EH (cell line): Measurements from ENCODE around the gene SLC8A3.

ENCODE experiments used
- DNase-seq: peaks from one replicate; pipeline ENCODE4 v3.0.0-alpha.2; 2015; ENCODE audit warnings: low read depth

The SLC8A3 gene

DNA sequence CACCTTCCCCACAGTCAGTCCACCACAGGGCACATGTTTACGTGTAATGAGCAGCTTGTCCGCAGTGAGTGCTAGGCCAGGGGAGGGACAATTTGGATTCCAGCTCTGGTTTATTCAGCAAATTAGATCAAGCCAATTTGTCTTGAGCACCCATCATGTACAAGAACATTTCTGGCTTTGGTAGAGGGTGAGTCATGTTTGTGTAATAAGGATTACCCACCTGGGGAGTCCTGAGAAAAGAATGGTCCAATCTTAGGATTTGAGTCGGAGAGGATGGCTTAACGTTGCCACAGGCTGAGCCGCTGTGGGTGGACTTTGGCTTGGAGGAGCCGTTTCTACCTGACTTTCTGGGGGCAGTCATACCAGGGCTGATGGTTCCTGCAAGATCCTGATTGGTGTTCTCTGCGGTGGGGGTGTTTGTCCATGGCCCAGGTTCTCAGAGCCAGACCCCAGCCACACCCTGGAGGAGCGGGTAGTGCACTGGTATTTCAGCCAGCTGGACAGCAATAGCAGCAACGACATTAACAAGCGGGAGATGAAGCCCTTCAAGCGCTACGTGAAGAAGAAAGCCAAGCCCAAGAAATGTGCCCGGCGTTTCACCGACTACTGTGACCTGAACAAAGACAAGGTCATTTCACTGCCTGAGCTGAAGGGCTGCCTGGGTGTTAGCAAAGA is 165.8 kb downstream of the SLC8A3 start:
- DNase-seq = no peak

DNA sequence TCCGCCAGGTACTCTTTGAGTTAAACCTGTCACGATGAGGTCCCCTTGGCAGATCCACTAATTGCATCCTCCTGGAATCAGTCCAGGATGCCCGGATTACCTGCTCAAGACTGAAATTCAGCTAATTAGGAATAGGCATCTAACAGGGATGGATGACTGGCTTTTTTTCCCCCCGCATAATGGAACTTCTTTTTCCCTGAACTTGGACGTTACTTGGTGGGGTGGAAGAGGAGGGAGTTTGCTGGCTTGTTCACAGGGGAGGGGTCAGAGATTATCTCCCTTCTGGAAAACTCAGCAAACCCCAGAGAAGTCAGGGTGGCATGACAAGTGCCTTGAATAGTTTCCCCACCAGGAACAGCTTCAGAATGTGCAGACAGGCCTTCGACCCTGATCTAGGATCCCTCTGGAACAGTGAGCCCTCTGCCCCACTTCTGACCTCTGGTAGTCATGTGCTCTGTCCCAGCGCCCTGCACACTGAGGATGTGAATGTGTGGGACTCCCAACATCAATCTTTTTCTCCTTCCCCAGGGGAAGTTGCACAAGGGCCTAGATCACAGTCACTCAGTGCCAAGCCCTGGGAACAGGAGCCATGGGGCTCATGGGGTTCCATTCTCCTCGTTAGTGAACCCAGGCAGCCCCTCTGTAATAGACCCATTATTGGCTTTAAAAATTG is 167.1 kb downstream of the SLC8A3 start:
- DNase-seq = no peak

DNA sequence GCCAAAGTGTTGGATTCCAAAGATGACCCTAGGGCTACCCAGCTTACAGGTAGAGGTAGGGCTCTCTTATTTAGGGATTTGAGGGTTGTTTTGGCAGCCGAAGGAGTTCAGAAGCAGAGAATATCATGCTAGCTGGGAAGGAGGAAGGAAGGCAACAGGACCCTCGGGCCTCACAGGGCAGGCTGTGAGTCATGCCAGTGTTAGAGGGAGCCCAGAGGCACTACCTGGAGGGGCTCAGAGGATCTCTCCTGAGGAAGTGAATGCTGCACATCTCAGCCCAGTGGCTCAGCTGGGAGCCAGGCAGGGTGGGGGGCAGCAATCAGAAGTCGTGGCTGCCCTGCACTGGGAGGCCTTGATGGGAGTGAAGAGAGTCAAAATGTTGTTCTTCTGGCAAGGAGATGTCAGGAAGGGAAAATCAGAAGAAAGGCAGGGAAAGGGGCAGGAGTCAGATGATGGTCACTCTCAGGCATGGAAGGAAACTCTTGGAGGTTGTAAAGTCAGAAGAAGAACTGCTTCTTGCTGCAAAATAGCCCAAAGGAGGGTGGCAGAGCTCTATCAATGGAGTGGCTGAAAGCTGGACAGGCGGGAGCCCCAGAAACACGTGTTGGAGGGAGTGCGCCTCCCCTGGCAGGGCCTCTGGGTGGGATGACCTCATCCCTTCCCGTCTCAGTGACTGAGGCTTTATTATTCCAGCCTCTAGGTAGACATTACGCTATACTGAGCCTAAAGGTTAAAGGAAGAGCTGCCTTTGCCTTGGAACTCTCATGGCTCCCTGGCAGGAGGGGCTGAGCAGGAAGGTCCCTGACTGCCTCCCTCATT is 168.2 kb downstream of the SLC8A3 start:
- DNase-seq = no peak

DNA sequence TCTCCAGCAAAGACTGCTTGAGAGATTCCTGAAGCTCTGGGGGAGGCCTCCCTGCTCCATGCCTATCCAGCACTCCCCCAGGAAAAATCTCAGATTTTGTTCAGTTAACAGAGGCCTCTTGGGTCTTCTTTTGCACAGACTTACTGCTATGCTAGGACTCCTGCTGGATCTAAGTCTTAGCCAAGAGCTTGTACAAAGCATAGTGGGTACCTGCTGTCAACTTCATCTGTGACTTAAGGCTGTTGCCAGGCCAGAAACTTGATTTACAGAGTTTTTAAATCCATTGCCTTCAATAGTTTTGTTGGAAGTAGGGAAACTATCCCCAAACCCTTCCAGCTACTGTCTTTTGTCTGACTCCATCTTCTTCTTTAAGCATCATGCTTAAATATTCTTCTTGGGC is 169.1 kb downstream of the SLC8A3 start:
- no peak for DNase-seq

DNA sequence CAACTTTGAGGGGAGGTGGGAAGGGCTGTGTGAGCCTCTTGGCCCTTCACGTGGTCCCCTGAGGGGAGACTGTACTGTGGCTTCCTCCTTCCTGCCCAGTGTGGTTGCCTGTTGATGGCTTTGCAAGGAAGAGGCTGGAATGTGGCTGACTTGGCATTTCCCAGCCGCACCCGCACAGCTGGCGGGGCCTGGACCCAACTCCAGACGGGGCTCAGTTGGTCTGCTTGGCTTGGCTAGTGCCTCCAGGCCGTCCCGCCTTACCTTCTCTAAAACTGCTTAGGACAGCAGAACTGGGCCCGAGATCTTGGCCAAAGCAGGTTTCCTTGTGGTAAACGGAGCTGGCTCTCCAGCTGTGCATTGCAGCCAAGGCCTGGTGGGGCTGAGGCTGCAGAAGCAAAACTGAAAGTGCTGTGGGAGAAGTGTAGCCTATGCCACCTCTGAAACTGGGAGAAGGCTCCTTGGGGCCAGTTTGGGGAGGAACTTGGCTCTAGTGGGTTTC is 170.0 kb downstream of the SLC8A3 start:
- DNase-seq = peak; percentile 17

DNA sequence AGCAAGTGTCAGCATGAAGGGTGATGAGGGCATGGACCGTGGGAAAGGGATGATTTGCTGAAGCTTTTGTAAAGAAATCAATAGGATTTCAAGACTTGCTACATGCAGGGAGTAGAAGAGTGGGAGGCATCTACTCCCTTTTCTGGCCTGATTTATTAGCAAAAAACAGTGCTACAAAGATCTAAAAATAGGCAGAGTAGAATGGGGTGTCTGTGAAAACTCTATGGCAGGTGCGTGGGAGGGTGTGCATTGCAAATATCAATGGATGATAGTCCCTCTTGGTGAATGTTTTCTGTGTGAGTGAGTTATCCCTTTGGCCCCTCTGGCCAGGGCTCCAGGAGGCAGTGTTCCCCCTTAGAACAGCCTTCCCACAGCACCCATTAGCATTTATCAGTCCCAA is 170.5 kb downstream of the SLC8A3 start:
- no peak for DNase-seq

DNA sequence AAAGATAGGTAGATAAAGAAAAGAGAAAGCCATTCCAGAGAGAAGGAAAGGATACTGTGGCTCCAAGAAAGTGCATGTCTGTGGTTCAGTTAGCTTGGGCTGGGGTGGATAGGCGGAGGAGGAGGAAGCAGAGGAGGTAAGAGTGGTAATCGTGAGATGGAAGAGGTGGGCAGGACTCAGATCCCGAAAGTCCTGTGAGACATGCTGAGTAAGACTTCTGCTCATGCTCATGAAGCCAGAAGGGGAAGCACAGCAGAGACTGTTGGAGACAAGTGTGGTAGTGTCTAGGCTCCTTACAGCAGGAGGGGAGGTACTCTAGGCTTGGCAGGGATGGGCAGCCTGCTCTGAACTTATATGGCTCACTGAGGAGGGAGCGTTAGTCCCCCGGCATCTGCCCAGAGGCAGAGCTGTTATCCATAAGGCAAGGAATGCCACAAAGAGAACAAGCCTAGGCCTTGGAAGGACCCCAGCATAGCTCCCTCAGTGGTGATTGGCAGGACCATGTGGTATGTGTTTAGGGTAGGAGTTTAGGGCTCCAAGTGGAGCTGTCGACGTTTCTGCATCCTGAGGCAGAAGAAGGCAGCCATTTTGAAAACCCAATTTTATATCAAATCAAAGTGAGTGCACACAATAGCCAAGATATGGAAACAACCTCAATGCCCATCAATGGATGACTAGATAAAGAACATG is 174.2 kb downstream of the SLC8A3 start:
- DNase-seq = no peak

DNA sequence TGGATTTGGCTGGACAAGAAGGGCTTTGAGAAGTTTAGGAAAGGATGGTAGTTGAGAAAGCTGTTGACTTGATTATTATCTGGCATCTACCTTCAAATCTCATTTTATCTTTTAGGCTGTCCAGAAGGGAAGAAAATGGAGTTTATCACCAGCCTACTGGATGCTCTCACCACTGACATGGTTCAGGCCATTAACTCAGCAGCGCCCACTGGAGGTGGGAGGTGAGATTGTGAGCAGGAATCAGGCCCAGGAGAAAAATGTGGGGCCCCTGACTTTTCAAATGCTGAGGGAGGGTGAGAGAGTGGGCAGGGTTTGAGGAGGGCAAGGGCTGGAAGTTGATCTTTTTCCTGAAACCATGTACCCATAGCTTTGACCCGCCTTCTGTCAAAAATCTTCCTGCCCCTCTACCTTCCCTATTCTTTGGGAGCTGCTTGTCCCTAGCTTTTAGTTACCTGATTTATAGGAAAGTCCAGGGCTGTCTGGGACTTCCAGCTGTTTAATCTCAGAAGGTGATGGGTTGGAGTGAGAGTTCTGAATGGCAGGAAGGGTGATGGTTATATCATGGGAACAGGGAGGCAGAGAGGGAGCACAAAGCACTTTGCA is 175.4 kb downstream of the SLC8A3 start:
- DNase-seq = peak; percentile 13

DNA sequence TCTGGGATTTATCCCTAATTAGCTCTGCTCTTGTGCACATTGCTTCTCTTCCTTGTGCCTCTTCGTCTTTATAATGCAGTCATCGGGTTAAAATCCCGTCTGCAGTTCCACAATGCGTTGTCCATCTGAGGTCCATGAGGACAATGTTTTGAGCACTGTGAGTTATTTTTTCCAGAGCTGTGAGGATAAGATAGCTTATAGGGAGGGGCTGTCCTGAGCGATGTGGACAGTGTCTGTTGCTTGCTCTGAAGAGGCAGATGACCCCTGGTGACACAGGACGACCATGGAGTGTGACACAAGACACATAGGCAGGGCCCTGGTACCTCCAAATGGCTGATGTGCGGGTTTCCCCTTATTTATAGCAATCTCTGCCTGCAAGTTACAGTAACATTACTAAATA is 177.0 kb downstream of the SLC8A3 start:
- no peak for DNase-seq

DNA sequence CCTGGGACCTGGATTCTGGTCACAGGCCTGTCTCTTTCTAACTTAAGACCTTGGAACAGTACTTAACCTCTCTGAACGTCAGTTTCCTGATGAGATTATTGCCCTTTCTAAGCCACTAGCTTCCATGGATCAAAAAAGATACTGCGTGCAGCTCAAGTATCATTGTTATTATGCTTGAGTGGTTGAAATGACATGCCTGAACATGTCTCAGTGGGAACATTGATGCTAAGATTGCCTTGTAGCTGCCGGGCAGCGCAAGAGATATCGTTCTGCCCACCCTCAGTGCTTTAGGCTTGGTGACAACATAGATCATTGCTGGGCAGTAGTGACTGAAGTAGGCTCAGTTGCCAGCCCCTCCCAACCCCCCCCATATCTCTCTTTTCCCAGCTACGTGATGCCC is 177.7 kb downstream of the SLC8A3 start:
- no peak for DNase-seq

DNA sequence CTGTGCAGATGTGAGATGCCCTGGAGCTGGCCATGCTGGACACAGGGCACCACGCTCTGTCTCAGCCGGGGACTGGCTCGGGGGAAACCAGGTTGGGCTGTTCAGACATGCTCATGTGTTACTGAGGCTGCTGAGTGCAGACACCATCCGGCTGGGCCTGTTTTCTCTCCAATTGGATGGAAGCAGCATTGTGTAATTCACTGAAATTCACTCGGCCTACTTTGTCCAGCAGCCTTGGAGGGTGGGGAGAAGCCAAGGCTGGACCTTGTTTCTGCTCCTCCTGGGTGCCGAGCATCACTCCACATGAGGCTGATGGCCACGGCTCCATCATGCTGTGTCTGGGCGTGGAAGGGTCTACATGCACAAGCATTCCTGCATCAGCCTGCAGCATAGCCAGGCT is 178.8 kb downstream of the SLC8A3 start:
- DNase-seq = no peak

DNA sequence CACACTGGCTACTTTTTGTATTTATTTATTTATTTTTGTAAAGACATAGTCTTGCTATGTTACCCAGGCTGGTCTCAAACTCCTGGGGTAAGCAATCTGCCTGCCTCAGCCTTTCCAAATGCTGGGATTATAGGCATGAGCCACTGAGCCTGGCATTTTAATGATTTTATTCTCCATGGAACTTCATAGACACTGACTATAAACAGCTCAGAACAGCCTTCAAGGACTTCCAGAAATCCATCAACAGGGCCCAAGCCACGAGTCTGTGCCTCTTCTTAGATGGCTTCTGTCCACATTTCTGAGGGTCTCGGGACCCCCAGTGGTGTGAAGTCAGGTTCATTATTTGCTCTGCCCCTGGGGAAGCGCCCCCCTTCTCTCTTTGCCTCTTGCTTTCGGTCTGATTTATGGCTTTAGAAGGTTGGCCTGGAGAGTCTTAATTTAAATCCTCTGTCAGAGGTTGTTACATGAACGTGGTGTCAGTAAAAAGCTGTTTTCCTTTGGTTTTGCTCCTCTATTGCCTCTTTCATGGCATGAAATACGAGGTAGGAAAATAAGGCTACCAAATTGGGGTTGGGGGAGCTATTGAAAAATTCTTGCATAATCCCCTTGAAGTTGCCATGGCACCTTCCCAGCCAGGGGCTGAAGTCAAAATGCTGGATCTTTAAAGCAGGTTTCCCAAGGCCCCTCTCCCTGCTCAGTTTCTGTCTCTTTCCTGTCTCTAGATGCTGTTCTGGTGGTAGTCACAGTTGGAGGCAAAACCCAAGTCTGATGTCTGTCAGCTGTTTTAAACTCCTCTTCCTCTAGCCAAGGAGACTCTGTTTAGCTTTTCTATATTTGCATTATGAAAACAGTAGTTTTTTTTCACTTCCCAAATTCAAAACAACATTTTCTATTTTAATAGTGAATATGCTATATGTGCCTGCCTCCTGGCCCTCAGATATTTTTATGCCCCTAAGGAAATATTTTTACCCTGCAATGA is 180.2 kb downstream of the SLC8A3 start:
- no peak for DNase-seq

DNA sequence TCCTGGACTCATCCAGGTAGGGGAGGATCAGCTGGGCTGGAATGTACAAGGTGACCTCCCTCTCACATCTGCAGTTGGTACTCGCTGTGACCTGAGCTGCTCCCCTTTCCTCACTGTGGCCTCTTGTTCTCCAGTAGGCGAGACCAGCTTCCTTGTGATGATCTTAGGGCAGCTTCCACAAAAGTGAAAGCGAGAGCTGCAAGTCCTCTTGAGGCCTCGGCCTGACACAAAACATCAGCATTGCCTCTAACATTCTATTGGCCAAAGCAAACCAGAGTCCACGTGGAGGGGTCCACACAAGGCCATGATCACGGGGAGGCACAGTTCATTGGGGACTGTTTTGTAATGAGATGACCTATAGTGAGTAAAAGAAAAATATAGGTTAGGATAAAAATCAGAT is 182.1 kb downstream of the SLC8A3 start:
- DNase-seq = no peak

DNA sequence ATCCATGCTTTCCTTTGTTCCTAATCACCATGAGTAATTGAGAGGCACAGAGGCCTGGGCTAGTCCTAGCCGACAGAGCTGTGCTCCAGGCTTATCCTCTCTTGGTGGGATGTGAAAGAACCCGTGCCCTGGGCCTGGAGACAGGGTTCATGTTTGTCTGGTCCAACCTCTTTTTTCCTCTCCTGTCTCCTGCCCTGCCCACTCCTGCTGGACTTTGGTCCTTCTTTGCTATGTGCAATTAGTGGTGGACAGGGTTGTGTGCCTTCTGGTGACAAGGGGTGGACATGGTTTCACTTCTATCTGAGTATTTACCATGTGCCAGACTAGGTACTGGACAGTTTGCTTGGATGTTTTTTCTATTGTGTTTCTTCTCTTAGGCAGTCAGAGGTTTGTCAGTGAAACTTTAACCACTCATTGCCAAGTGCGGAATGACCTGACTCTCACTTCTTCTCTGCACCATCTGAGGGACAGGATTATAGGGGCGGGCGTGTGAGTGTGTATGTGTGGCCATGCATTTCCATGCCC is 183.4 kb downstream of the SLC8A3 start:
- no peak for DNase-seq

DNA sequence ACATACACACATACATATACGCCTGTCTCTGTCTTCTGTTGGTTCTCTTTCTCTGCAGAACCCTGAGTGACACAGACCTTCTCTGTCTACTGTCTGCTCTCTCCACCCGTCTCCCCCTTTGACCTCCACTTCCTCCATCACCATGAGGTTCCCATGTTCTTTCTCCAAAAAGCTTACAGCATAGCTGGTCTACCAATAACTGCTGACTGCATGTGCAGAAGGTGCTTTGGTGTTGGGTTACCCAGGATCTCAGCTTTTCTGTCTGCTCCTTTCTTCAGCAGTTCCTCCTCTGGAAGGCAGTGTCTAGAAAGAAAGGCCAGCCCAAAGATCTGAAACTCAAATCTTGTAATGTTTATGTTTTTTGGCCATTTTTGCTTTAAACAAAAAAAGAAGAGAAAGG is 184.0 kb downstream of the SLC8A3 start:
- no peak for DNase-seq

DNA sequence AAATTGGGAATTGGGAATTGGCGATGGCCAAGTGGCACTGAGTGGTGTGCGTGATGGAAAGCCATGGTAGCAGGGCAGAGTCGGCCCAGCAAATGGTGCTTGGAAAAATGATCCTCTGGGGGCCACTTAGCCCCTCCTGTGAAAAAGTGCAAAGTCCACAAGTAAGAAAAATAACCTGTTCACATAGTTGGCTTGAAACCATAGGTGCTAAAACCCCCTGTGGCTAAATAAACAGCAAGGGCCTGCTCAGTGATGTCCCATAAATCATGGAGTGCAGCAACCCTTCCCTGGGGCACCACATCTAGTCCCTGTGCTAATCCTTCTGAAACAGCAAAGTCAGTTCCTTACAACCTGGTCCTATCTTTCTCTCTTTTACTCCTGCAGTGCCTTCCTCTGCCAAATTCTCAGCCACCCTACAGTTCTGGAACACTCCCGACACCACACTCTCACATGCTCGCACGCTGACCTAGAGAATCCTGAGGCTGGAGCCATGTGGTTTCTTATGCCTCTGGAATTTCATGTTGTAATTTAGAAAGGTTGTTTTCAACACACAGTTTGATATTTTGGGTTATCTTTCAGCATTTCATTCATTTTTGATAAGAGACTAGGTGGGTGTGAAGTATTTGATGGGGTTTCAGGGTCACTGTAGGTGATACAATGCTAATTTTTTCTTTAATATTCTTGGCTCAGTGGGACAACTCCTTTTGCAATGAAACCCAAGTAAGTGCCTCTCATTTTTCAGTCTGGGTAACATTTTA is 186.0 kb downstream of the SLC8A3 start:
- DNase-seq = no peak

DNA sequence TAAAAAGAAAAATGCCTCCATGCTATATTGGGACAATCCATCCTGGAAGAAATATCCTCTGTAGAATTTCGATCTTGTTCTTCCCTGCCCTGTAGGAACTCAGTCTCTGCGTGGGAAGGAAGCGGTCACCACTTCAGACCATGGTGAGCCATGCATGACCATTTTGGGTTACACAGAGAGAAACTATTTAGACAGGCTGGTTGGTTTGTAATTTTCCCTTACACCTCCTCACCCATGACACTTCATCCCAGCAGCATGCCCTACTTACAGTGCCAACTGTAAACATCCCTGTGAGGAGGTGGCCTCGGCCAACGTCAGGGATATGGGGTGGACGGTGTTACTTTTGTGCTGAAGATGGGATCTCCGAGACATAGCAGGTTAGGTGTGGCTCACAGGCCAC is 188.2 kb downstream of the SLC8A3 start:
- no peak for DNase-seq

DNA sequence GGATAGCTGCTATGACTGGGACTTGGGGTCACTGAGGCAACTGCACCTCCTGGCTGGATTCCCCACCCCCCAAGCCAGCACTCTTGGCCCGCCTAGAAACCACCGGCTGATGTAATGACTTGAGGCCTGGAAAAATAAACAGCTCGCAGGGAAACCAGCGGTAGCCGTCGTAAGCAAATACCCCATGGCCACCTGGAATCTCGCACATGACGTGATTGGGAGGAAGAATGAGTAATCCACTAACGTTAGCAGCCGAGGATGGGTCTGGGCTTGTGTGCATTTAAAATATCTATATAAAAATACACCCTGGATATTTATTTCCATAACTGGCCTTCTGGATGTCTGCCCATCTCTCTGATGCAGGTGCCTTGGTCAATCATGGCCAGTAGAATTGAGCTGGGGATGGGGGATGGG is 189.5 kb downstream of the SLC8A3 start:
- peak; percentile 3 for DNase-seq

DNA sequence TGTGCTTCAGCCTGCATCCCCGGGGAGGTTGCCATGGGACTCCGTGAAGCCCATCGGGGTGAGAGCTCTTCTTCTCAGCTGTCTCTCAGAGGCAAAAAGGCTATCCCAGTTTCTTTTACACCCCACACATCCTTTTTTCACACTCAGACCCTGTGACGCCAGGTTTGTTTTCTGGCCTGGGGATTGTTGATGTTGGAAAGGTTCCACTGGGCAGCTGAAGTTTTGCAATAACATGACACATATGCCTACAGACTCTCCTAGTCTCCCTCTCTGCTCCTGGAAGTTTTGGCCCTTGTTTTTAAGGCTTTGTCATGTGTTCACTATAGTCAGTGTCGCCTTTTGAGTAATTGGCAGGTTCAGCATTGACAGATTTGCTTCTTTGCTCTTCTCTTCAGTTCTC is 190.9 kb downstream of the SLC8A3 start:
- DNase-seq = peak; percentile 7

DNA sequence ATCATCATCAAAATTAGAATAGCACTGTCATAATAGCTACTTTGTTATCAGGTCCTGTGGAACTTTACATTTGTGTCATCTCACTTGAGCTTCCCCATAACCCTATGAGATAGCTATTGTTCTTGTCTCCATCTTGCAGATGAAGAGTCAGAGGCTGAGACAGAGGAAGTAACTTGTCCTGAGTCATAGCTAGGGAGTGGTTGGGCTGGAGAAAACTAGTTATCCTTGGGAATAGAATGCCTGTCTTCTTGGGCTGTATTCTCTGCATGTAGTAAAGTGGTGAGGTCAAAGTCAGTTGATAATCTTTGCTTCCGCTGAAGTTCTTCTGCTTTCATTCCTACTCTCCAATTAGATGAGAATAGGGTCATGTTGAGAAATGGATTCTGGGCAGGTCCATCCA is 192.5 kb downstream of the SLC8A3 start:
- DNase-seq = no peak
